ENCODE measurements around the gene CD180.

CD180 gene

DNA sequence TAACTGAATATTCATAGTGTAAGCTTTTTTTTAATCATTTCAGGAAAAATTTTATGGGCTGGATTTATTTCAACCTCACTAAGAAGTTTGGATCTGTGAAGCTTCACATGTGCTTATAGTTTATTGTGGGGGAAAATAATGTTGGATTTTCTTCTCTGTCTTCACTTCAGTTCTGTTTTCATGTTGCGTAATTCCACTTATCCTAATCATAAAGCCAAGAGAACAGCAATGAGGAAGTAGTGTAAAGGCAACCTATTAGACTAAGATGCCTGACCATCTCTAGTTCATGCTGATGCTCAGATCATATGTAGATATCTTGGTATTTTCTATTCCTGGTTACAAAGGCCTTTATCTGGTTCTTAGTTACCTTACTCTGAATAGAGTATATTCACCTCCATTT, 50.0 kb downstream of the CD180 start:
- Histone ChIP-seq H3K9me3 (ENCODE audit: low read depth, low read length) (no peaks in the 10 kb centered on the region), H3K27ac (no peak overlapping the region), H3K9ac (ENCODE audit: insufficient read length) (no peak overlapping the region), H3K36me3 (ENCODE audit: insufficient read depth, low read length) (no peaks in the 10 kb centered on the region), H3K4me3 (no peak overlapping the region)
- DNase-seq (ENCODE audit: low read depth, low spot score) = peak; percentile 34
- TF ChIP-seq POLR2AphosphoS5 (IDR thresholded peaks at IDR 0.05; ENCODE audit: borderline replicate concordance, low read depth, low read length) (no peak), FOXP2 (optimal IDR thresholded peaks at IDR 0.05; ENCODE audit: control extremely low read depth, extremely low read length, insufficient read depth) (no peak), EZH2 (IDR thresholded peaks at IDR 0.05) (no peak)

DNA sequence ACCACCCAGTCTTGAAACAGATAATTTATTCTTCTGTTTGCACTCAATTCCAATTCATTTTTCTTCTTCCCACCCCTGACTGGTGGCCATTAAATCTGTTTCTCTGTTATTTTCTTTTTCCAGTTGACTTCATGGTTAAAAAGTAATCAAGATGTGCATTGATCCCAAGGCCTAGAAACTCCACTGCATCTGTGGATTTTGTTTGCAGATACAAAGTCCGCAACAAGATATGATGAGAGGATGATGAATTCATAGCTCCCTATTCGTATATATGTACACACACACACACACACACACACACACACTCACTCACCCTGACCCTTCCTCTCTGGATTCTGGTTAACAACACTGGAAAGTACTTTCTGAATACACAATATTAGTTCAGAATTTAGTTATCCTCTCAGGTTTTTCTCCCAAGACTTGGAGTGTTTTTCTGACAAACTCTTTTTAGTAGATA, 52.4 kb downstream of the CD180 start:
- Histone ChIP-seq H3K9ac (ENCODE audit: insufficient read length) (no peak overlapping the region), H3K4me3 (no peak overlapping the region), H3K9me3 (ENCODE audit: low read depth, low read length) (no peaks in the 10 kb centered on the region), H3K36me3 (ENCODE audit: insufficient read depth, low read length) (no peaks in the 10 kb centered on the region), H3K27ac (no peak overlapping the region)
- no peak for DNase-seq (ENCODE audit: low read depth, low spot score)
- TF ChIP-seq POLR2AphosphoS5 (IDR thresholded peaks at IDR 0.05; ENCODE audit: borderline replicate concordance, low read depth, low read length) (no peak), EZH2 (IDR thresholded peaks at IDR 0.05) (no peak), FOXP2 (optimal IDR thresholded peaks at IDR 0.05; ENCODE audit: control extremely low read depth, extremely low read length, insufficient read depth) (no peak)

DNA sequence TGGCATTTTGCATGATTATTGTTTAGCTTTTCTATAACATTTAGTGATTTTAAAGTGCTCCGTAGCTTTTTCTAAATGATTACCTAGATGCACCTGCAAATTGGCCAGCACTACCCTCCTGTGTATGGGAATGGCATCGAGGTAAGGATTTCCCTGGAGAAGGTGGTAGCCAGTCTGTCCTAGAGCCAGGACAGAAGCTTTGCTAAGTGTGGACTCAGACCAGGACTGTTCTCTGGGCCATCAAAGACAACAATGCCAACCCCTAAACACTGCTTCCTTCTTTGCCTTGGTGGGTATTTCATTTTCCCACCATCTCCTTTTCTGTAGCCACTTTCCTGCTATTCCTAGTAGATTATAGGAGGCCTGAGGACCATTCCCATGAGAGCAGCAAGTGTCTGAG, 53.0 kb downstream of the CD180 start:
- Histone ChIP-seq H3K9ac (ENCODE audit: insufficient read length) (no peak overlapping the region), H3K4me3 (no peak overlapping the region), H3K36me3 (ENCODE audit: insufficient read depth, low read length) (no peaks in the 10 kb centered on the region), H3K9me3 (ENCODE audit: low read depth, low read length) (no peaks in the 10 kb centered on the region), H3K27ac (no peak overlapping the region)
- no peak for DNase-seq (ENCODE audit: low read depth, low spot score)
- TF ChIP-seq FOXP2 (optimal IDR thresholded peaks at IDR 0.05; ENCODE audit: control extremely low read depth, extremely low read length, insufficient read depth) (no peak), EZH2 (IDR thresholded peaks at IDR 0.05) (no peak), POLR2AphosphoS5 (IDR thresholded peaks at IDR 0.05; ENCODE audit: borderline replicate concordance, low read depth, low read length) (no peak)

DNA sequence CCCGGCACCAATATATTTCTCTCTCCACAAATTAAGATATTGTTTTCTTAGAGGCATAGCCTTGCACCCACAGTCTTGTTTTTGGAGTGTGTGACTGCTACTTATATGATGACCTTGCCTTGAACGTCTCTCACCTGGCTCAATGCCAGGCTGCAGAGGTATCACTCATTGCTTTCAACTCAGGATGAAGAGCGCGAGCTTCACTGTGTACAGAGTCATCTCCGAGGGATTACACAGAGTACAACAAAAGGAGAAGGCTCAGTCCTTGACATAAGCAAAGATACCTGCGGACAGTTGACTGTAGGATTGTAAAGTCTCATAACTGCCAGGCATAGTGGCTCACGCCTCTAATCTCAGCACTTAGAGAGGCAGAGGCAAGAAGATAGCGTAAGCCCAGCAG, 53.8 kb downstream of the CD180 start:
- H3K9me3 ChIP-seq (ENCODE audit: low read depth, low read length) = no peaks in the 10 kb centered on the region

DNA sequence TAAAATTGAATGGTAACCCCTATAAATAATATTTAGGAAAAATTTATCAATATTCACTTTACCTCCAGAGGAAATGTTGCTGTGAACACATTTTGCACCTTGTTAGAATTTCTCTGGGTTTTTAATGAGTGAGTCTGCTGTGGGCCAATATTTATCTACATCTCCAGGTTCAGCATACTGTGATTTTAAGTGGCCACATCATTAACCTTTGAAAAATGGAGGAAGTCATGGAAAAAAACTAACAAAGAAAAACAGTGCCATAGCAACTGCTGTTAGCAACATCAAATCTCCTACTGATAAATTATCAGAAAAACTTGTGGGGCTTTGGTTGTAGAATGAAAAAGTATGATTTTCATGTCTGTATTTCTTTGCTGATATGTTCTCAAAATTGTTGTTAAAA, 55.0 kb downstream of the CD180 start:
- H3K4me3 ChIP-seq = no peak overlapping the region
- H3K27ac ChIP-seq = no peak overlapping the region
- H3K9ac ChIP-seq (ENCODE audit: insufficient read length) = no peak overlapping the region
- H3K9me3 ChIP-seq (ENCODE audit: low read depth, low read length) = no peaks in the 10 kb centered on the region
- DNase-seq (ENCODE audit: low read depth, low spot score) = no peak
- no peaks in the 10 kb centered on the region for H3K36me3 ChIP-seq (ENCODE audit: insufficient read depth, low read length)
- no peak for TF ChIP-seq POLR2AphosphoS5 (IDR thresholded peaks at IDR 0.05; ENCODE audit: borderline replicate concordance, low read depth, low read length)
- no peak for TF ChIP-seq EZH2 (IDR thresholded peaks at IDR 0.05)

More for the DNA sequence above, 53.8 kb downstream of the CD180 start:
- TF ChIP-seq POLR2AphosphoS5 (IDR thresholded peaks at IDR 0.05; ENCODE audit: borderline replicate concordance, low read depth, low read length) (no peak), EZH2 (IDR thresholded peaks at IDR 0.05) (no peak), FOXP2 (optimal IDR thresholded peaks at IDR 0.05; ENCODE audit: control extremely low read depth, extremely low read length, insufficient read depth) (no peak)
- DNase-seq (ENCODE audit: low read depth, low spot score) = no peak
- Histone ChIP-seq H3K27ac (no peak overlapping the region), H3K9ac (ENCODE audit: insufficient read length) (no peak overlapping the region), H3K4me3 (no peak overlapping the region), H3K36me3 (ENCODE audit: insufficient read depth, low read length) (no peaks in the 10 kb centered on the region)

DNA sequence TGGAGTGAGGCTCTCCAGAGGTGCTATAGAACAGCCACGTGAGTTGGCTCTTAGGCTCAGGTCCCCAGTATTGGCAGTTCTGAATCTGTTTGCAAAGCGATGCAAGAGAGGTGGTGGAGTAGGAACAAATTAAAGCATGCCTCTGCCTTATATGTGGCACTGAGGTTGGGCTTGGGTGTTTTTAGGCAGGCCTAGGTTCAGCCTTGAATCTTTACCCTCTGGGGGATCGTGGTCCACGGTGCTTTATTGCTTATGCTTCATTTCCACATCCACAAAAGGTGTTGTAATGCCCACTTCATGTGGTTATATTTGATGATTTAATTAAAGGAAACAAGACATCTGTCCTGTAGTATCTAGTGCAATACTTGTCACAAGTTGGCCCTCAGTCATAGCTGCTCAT, 56.2 kb downstream of the CD180 start:
- Histone ChIP-seq H3K27ac (no peak overlapping the region), H3K9ac (ENCODE audit: insufficient read length) (no peak overlapping the region), H3K36me3 (ENCODE audit: insufficient read depth, low read length) (no peaks in the 10 kb centered on the region), H3K9me3 (ENCODE audit: low read depth, low read length) (no peaks in the 10 kb centered on the region), H3K4me3 (no peak overlapping the region)
- TF ChIP-seq FOXP2 (optimal IDR thresholded peaks at IDR 0.05; ENCODE audit: control extremely low read depth, extremely low read length, insufficient read depth) (no peak), POLR2AphosphoS5 (IDR thresholded peaks at IDR 0.05; ENCODE audit: borderline replicate concordance, low read depth, low read length) (no peak), EZH2 (IDR thresholded peaks at IDR 0.05) (no peak)
- no peak for DNase-seq (ENCODE audit: low read depth, low spot score)

DNA sequence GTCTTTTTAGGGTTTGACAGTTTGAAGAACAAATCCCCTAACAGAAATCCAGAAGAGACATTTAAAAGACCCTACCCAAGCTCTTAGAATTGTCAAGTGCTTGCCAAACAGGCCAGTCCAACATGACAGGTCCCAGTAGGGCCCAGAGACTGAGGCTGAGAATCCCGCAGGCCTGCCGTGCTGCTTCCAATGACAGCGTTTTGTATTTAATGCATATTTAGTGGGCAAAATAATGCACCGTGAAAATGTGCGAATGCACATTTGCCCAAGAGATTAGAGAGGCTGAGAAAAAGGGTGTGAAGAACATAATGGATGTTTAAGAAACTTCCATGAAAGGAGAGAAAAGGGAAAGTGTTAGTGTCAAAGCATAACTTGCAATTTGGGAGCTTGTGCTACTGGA, 57.6 kb downstream of the CD180 start:
- Histone ChIP-seq H3K4me3 (no peak overlapping the region), H3K9ac (ENCODE audit: insufficient read length) (no peak overlapping the region), H3K36me3 (ENCODE audit: insufficient read depth, low read length) (no peaks in the 10 kb centered on the region), H3K9me3 (ENCODE audit: low read depth, low read length) (no peaks in the 10 kb centered on the region), H3K27ac (no peak overlapping the region)
- no peak for DNase-seq (ENCODE audit: low read depth, low spot score)
- TF ChIP-seq FOXP2 (optimal IDR thresholded peaks at IDR 0.05; ENCODE audit: control extremely low read depth, extremely low read length, insufficient read depth) = no peak

DNA sequence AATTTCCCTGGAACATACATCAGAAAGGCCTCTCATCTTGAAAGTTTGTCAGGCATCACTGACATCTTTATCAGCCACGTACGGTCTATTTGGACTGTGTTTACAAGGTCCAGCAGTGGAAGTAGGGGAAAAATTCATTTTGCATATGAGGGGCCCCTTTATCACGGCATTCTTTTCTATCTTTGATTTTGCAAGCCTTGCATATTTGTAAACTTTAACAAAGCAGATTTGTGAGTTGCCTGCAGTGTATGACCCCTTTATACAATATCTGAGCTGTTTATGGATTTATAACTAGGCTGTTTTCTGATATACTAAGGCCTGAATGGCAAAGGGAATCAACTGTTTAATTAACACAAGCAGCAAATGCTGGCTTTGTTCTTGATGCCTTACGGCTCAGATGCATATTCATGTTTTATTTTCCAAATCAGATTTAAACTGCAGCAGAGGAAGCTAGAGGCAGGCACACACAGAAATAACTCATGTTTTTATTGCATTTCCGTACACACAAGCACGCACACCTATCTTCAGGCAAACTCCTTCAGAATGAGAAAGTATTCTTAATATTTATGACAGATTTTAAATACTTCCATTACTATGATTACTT, 61.1 kb downstream of the CD180 start:
- Histone ChIP-seq H3K36me3 (ENCODE audit: insufficient read depth, low read length) (no peaks in the 10 kb centered on the region), H3K9me3 (ENCODE audit: low read depth, low read length) (no peaks in the 10 kb centered on the region), H3K9ac (ENCODE audit: insufficient read length) (no peak overlapping the region), H3K4me3 (no peak overlapping the region), H3K27ac (no peak overlapping the region)
- TF ChIP-seq EZH2 (IDR thresholded peaks at IDR 0.05) (no peak), FOXP2 (optimal IDR thresholded peaks at IDR 0.05; ENCODE audit: control extremely low read depth, extremely low read length, insufficient read depth) (no peak), POLR2AphosphoS5 (IDR thresholded peaks at IDR 0.05; ENCODE audit: borderline replicate concordance, low read depth, low read length) (no peak)
- no peak for DNase-seq (ENCODE audit: low read depth, low spot score)

DNA sequence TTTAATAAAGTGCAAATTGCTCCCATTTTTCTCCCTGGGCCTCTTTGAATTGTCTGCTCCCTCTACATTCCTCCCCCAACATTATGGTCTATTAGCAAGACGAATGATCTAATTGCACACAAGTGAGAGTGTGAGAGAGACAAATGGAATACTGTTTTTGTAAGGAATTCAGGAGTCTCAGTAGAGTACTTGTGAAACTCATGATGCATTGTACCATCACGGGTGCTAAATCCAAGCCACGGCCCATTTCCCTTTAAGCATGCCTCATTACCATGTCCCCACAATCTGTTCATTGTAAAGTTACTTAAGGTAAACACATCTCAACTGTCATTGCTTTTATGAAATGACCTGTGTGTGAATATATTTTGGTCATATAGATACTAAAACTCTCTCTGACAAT, 62.8 kb downstream of the CD180 start:
- H3K36me3 ChIP-seq (ENCODE audit: insufficient read depth, low read length) = no peaks in the 10 kb centered on the region
- no peak for DNase-seq (ENCODE audit: low read depth, low spot score)
- no peak overlapping the region for H3K27ac ChIP-seq
- H3K4me3 ChIP-seq = no peak overlapping the region
- H3K9ac ChIP-seq (ENCODE audit: insufficient read length) = no peak overlapping the region
- TF ChIP-seq EZH2 (IDR thresholded peaks at IDR 0.05) (no peak), POLR2AphosphoS5 (IDR thresholded peaks at IDR 0.05; ENCODE audit: borderline replicate concordance, low read depth, low read length) (no peak), FOXP2 (optimal IDR thresholded peaks at IDR 0.05; ENCODE audit: control extremely low read depth, extremely low read length, insufficient read depth) (no peak)
- no peaks in the 10 kb centered on the region for H3K9me3 ChIP-seq (ENCODE audit: low read depth, low read length)

Measured in SK-N-MC (cell line).